MG63 (cell line): ENCODE measurements around the gene G6PC1. TPM values are rescaled to one million over a fixed set of nuclear protein-coding genes. Genes with fewer than 3 reads are reported as not detected.

ENCODE experiments used
- total RNA-seq: library from RNA; depleted of rRNA; stranded (reverse); fragments of >200 nt; shearing (Covaris generic); gene quantifications from 2 replicates; pipeline ENCODE4 v1.2.3, GENCODE V29; 2014; ENCODE audit warnings: low replicate concordance; rRNA removed

G6PC1 gene
- total RNA-seq, 1 experiment from 2014 or later, result not detected

Other genes with a start within 250 kb of the G6PC1 start
- 1.4 and 4.0 TPM in 2 replicates for gene TUBG2, start 241.5 kb upstream of the G6PC1 start, total RNA-seq
- gene PLEKHH3, start 223.8 kb upstream of the G6PC1 start, total RNA-seq, result 16.5 and 54.1 TPM in 2 replicates
- 5.7 TPM in 1 of 2 replicates, not detected in the other for gene CCR10, start 219.0 kb upstream of the G6PC1 start, total RNA-seq
- 9.2 and 9.3 TPM in 2 replicates for gene CNTNAP1, start 218.3 kb upstream of the G6PC1 start, total RNA-seq
- 8.4 and 20.0 TPM in 2 replicates for gene EZH1, start 155.8 kb upstream of the G6PC1 start, total RNA-seq
- not detected in 2 replicates for gene RAMP2, start 139.6 kb upstream of the G6PC1 start, total RNA-seq
- 68.7 and 99.1 TPM in 2 replicates for gene VPS25, start 127.3 kb upstream of the G6PC1 start, total RNA-seq
- not detected in 2 replicates for gene WNK4, start 120.2 kb upstream of the G6PC1 start, total RNA-seq
- 65.1 and 90.5 TPM in 2 replicates for gene COA3, start 102.1 kb upstream of the G6PC1 start, total RNA-seq
- gene CNTD1, start 101.9 kb upstream of the G6PC1 start, total RNA-seq, result not detected in 2 replicates
- gene BECN1, start 76.5 kb upstream of the G6PC1 start, total RNA-seq, result 85.0 and 209 TPM in 2 replicates
- gene PSME3, start 67.4 kb upstream of the G6PC1 start, total RNA-seq, result 72.7 and 82.0 TPM in 2 replicates
- gene AOC2, start 56.2 kb upstream of the G6PC1 start, total RNA-seq, result 0.36 TPM in 1 of 2 replicates, not detected in the other
- gene AOC3, start 49.6 kb upstream of the G6PC1 start, total RNA-seq, result 0.10 and 0.86 TPM in 2 replicates
- gene AARSD1, start 63.7 kb downstream of the G6PC1 start, total RNA-seq, result 41.7 and 47.0 TPM in 2 replicates
- gene PTGES3L, start 79.3 kb downstream of the G6PC1 start, total RNA-seq, result not detected in 2 replicates
- 3.8 and 5.1 TPM in 2 replicates for gene RUNDC1, start 79.8 kb downstream of the G6PC1 start, total RNA-seq
- 2,193 and 2,673 TPM in 2 replicates for gene RPL27, start 97.6 kb downstream of the G6PC1 start, total RNA-seq
- 10.7 and 26.8 TPM in 2 replicates for gene IFI35, start 106.0 kb downstream of the G6PC1 start, total RNA-seq
- 181 and 263 TPM in 2 replicates for gene VAT1, start 121.6 kb downstream of the G6PC1 start, total RNA-seq
- gene RND2, start 124.4 kb downstream of the G6PC1 start, total RNA-seq, result not detected in 2 replicates
- gene BRCA1, start 224.6 kb downstream of the G6PC1 start, total RNA-seq, result 30.8 and 33.9 TPM in 2 replicates